ENCODE data around the gene FERMT3. TPM values are rescaled to one million over a fixed set of nuclear protein-coding genes. Genes with fewer than 3 reads are reported as not detected.

The FERMT3 gene
- total and polyA plus RNA-seq, 7 donors: 15.0 to 41.5 (median 20.4) TPM

GRCh38 chr11:64180891-64181290 is 25.6 kb upstream of the FERMT3 start:
- TF ChIP-seq CTCF (IDR thresholded peaks at IDR 0.05) (no peak), POLR2AphosphoS5 (IDR thresholded peaks at IDR 0.05) (no peak), EP300 (IDR thresholded peaks at IDR 0.05) (no peak), POLR2A (IDR thresholded peaks at IDR 0.05) (no peak)
- Histone ChIP-seq H3K27me3 (no peaks in the 10 kb centered on the region), H3K4me1 (peaks cover 0 to 51% (median 40%) of the 10 kb centered on the region in 4 donors), H3K4me3 (peak overlapping the region in 1 of 4 donors; percentile 15), H3K36me3 (no peaks in the 10 kb centered on the region), H3K9me3 (no peaks in the 10 kb centered on the region), H3K27ac (peak overlapping the region; percentile 79 to 93 (median 89))
- DNase-seq: no peak
- WGBS, 2 donors: 58 to 71% methylated on average over 5 of the region's 5 CpGs
- intact Hi-C loops (cut with DNase I): no loop called here

- TF ChIP-seq POLR2AphosphoS5 (IDR thresholded peaks at IDR 0.05): peak; percentile 95 to 100 (median 96)
- no peak for TF ChIP-seq EP300 (IDR thresholded peaks at IDR 0.05)
- peak; percentile 83 to 85 for TF ChIP-seq POLR2A (IDR thresholded peaks at IDR 0.05)
- TF ChIP-seq CTCF (IDR thresholded peaks at IDR 0.05): no peak
- peaks cover 0 to 51% (median 40%) of the 10 kb centered on the region in 4 donors for H3K4me1 ChIP-seq
- no peaks in the 10 kb centered on the region for H3K36me3 ChIP-seq
- intact Hi-C loops (cut with DNase I): no loop called here
- no peaks in the 10 kb centered on the region for H3K9me3 ChIP-seq
- no peaks in the 10 kb centered on the region for H3K27me3 ChIP-seq
- peak; percentile 98 for DNase-seq
- H3K27ac ChIP-seq: peak overlapping the region; percentile 79 to 93 (median 89)
- H3K4me3 ChIP-seq: peak overlapping the region in 2 of 4 donors; percentile 15
- 36 to 46% methylated on average over 17 of the region's 17 CpGs for WGBS, 2 donors
These were observed 24.8 kb upstream of the FERMT3 start for GRCh38 chr11:64181506-64182411.

- WGBS, 2 donors: 90 to 93% methylated on average over 7 of the region's 7 CpGs
These were observed 22.6 kb upstream of the FERMT3 start for GRCh38 chr11:64183890-64184289.

GRCh38 chr11:64185175-64185692 is 21.3 kb upstream of the FERMT3 start:
- H3K9me3 ChIP-seq: no peaks in the 10 kb centered on the region
- peak; percentile 96 for DNase-seq
- WGBS, 2 donors: 0% methylated on average over 52 of the region's 52 CpGs
- peak overlapping the region; percentile 92 to 97 (median 94) for H3K27ac ChIP-seq
- intact Hi-C loops (cut with DNase I): loop anchor here (5.0 kb wide), 1 partner anchor 42 kb away; the partner anchor contains the start of genes NUDT22 and TRPT1
- TF ChIP-seq POLR2A (IDR thresholded peaks at IDR 0.05) (peak; percentile 96 to 99), EP300 (IDR thresholded peaks at IDR 0.05) (no peak), POLR2AphosphoS5 (IDR thresholded peaks at IDR 0.05) (peak; percentile 97 to 99 (median 99)), CTCF (IDR thresholded peaks at IDR 0.05) (peak; percentile 42 to 56 (median 50))
- H3K36me3 ChIP-seq: no peaks in the 10 kb centered on the region
- peak overlapping the region; percentile 58 to 66 (median 59) for H3K4me3 ChIP-seq
- peaks cover 0 to 67% (median 48%) of the 10 kb centered on the region in 4 donors for H3K4me1 ChIP-seq
- no peaks in the 10 kb centered on the region for H3K27me3 ChIP-seq

More at GRCh38 chr11:64183890-64184289, 22.6 kb upstream of the FERMT3 start:
- intact Hi-C loops (cut with DNase I): no loop called here
- H3K36me3 ChIP-seq: no peaks in the 10 kb centered on the region
- no peak for DNase-seq
- TF ChIP-seq CTCF (IDR thresholded peaks at IDR 0.05): no peak
- TF ChIP-seq POLR2A (IDR thresholded peaks at IDR 0.05): no peak
- no peak for TF ChIP-seq POLR2AphosphoS5 (IDR thresholded peaks at IDR 0.05)
- no peak for TF ChIP-seq EP300 (IDR thresholded peaks at IDR 0.05)
- H3K4me3 ChIP-seq: no peak overlapping the region
- H3K27me3 ChIP-seq: no peaks in the 10 kb centered on the region
- peaks cover 0 to 57% (median 41%) of the 10 kb centered on the region in 4 donors for H3K4me1 ChIP-seq
- no peaks in the 10 kb centered on the region for H3K9me3 ChIP-seq
- peak overlapping the region; percentile 92 to 97 (median 94) for H3K27ac ChIP-seq

Data from sigmoid colon (tissue), 7 donors.